DOHH2 (cell line): ENCODE results near the gene ENO4.

Experiments
- EZH2phosphoT487 ChIP-seq: fragments of 200-600 bp; sonication (generic); IDR thresholded peaks from 2 replicates; pipeline ENCODE4 v1.6.1; 2017; ENCODE audit warnings: borderline replicate concordance, mild to moderate bottlenecking, antibody characterized with exemption, low read length, moderate library complexity, mixed read lengths
- TF ChIP-seq, protein P1 (sequence below): fragments of 200-600 bp; sonication (generic); IDR thresholded peaks from one replicate; pipeline ENCODE4 v1.5.1; 2014; ENCODE audit warnings: antibody characterized with exemption, mild to moderate bottlenecking, low read depth, low read length; ENCODE audit not compliant: poor library complexity, severe bottlenecking

GRCh38 chr10:116878123-116878522, 28.8 kb downstream of the ENO4 start:
- no peak for TF ChIP-seq EZH2phosphoT487
- TF ChIP-seq, protein P1, sequence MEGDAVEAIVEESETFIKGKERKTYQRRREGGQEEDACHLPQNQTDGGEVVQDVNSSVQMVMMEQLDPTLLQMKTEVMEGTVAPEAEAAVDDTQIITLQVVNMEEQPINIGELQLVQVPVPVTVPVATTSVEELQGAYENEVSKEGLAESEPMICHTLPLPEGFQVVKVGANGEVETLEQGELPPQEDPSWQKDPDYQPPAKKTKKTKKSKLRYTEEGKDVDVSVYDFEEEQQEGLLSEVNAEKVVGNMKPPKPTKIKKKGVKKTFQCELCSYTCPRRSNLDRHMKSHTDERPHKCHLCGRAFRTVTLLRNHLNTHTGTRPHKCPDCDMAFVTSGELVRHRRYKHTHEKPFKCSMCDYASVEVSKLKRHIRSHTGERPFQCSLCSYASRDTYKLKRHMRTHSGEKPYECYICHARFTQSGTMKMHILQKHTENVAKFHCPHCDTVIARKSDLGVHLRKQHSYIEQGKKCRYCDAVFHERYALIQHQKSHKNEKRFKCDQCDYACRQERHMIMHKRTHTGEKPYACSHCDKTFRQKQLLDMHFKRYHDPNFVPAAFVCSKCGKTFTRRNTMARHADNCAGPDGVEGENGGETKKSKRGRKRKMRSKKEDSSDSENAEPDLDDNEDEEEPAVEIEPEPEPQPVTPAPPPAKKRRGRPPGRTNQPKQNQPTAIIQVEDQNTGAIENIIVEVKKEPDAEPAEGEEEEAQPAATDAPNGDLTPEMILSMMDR: no peak
